ENCODE measurements around the gene TRIO.

DNA sequence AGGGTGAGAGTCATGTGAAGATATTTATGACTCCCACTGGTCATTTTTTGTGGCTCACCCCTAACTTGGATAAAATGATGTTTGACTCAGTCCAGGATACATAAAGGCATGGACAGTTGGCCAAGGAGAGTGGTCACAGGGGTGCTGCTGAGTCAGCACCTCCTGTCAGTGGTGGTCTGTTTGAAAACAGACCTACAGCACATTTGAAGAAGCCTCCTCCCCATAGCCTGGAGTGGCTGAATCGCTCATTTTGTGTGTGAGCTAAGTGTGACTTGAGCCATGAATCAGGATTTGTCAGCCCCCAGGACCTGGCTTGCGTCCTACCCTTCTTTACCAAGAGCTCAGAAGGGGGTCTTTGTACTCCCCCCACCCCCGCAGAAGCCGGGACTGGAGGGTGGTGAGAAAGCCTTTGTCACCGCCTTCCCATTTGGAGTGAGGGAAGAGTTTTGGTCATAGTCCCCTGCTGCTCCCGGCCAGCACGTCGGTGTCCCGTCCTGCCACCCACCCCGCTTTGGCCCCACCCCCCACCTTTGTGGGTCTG is 35.6 kb downstream of the TRIO start:
- TF ChIP-seq, protein P1, sequence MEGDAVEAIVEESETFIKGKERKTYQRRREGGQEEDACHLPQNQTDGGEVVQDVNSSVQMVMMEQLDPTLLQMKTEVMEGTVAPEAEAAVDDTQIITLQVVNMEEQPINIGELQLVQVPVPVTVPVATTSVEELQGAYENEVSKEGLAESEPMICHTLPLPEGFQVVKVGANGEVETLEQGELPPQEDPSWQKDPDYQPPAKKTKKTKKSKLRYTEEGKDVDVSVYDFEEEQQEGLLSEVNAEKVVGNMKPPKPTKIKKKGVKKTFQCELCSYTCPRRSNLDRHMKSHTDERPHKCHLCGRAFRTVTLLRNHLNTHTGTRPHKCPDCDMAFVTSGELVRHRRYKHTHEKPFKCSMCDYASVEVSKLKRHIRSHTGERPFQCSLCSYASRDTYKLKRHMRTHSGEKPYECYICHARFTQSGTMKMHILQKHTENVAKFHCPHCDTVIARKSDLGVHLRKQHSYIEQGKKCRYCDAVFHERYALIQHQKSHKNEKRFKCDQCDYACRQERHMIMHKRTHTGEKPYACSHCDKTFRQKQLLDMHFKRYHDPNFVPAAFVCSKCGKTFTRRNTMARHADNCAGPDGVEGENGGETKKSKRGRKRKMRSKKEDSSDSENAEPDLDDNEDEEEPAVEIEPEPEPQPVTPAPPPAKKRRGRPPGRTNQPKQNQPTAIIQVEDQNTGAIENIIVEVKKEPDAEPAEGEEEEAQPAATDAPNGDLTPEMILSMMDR (optimal IDR thresholded peaks at IDR 0.05 in 1 of 3, IDR thresholded peaks at IDR 0.05 in 1 of 3, conservative IDR thresholded peaks at IDR 0.05 in 1 of 3; ENCODE audit: extremely low read depth in 1 of 3, insufficient read depth in 2 of 3, low read length in 3 of 3), result no peak
- no peak for TF ChIP-seq EZH2 (IDR thresholded peaks at IDR 0.05; ENCODE audit: low read length)

All from keratinocyte (primary cell).